HepG2 (cell line): ENCODE data around the gene ZNF454. TPM values are rescaled to one million over a fixed set of nuclear protein-coding genes. Genes with fewer than 3 reads are reported as not detected.

ENCODE experiments used
- ATF7 ChIP-seq, 2 experiments: fragments of 450-650 bp in 1 of 2; sonication (generic) in 1 of 2; formaldehyde crosslinking in 1 of 2; IDR thresholded peaks; 2 replicates each; pipeline versions ENCODE4 v1.4.0 to v1.6.1; 2016 to 2020; ENCODE audit warnings: antibody characterized with exemption in 1 of 2, mild to moderate bottlenecking in 1 of 2, missing genetic modification reagents in 1 of 2
- BRCA1 ChIP-seq: sonication (generic); formaldehyde crosslinking; IDR thresholded peaks from 2 replicates; pipeline ENCODE4 v1.4.0; 2020; ENCODE audit warnings: missing genetic modification reagents
- GABPA ChIP-seq, 2 experiments: IDR thresholded peaks; 2 replicates each; pipeline ENCODE4 v1.6.1; 2011 to 2016; ENCODE audit warnings: low read depth in 2 of 2, low read length in 1 of 2, missing biosample characterization in 1 of 2, missing genetic modification characterization in 1 of 2
- HNF4A ChIP-seq: sonication (generic); formaldehyde crosslinking; IDR thresholded peaks from 2 replicates; pipeline ENCODE4 v1.4.0; 2020; ENCODE audit warnings: missing genetic modification reagents
- HNF4G ChIP-seq, 2 experiments: sonication (generic) in 1 of 2; formaldehyde crosslinking in 1 of 2; IDR thresholded peaks; 2 replicates each; pipeline versions ENCODE4 v1.4.0 to v1.6.1; 2011 to 2020; ENCODE audit warnings: borderline replicate concordance in 2 of 2, low read depth in 2 of 2, mild to moderate bottlenecking in 2 of 2, low read length in 1 of 2, missing genetic modification reagents in 1 of 2, moderate library complexity in 1 of 2
- KDM6A ChIP-seq: IDR thresholded peaks from 2 replicates; pipeline ENCODE4 v1.6.1; 2016; ENCODE audit warnings: low read depth
- SNAPC2 ChIP-seq: sonication (generic); formaldehyde crosslinking; IDR thresholded peaks from 2 replicates; pipeline ENCODE4 v1.8.1; 2022; ENCODE audit warnings: mild to moderate bottlenecking, missing genetic modification reagents
- TARDBP ChIP-seq: sonication (generic); formaldehyde crosslinking; IDR thresholded peaks from 2 replicates; pipeline ENCODE4 v1.8.0; 2022; ENCODE audit warnings: mild to moderate bottlenecking, missing genetic modification reagents
- YEATS2 ChIP-seq: sonication (generic); formaldehyde crosslinking; IDR thresholded peaks from 2 replicates; pipeline ENCODE4 v1.4.0; 2020; ENCODE audit warnings: missing genetic modification reagents, borderline replicate concordance
- ZNF547 ChIP-seq: sonication (generic); formaldehyde crosslinking; IDR thresholded peaks from 2 replicates; pipeline ENCODE4 v1.5.1; 2020; ENCODE audit warnings: mild to moderate bottlenecking, missing genetic modification reagents
- polyA plus RNA-seq, 8 experiments: library from polyadenylated mRNA; depleted of rRNA in 3 of 8; stranded (reverse) in 7 of 8; unstranded in 1 of 8; fragments of >200 nt; fragmentation: Illumina TruSeq in 4 of 8; extraction: Trizol in 4 of 8; gene quantifications; 2 replicates each; pipeline versions ENCODE4 v1.2.1 to v1.2.3, GENCODE V29; 2011 to 2016; ENCODE audit warnings: low read depth in 4 of 8, missing spikeins in 1 of 8, mixed read lengths in 1 of 8; ENCODE audit not compliant: insufficient read depth in 1 of 8
- total RNA-seq, 5 experiments: library from RNA; depleted of rRNA; stranded (reverse); fragments of >200 nt; fragmentation: Illumina TruSeq; extraction: Trizol; gene quantifications; 2 replicates each; pipeline ENCODE4 v1.2.3, GENCODE V29; 2016; ENCODE audit warnings: low read depth in 1 of 5
- TF ChIP-seq, protein P1 (sequence below): conservative IDR thresholded peaks from 2 replicates; pipeline ENCODE4 v1.6.1; 2018; ENCODE audit warnings: missing genetic modification reagents
- TF ChIP-seq, protein P2 (sequence below): sonication (generic); formaldehyde crosslinking; IDR thresholded peaks from 2 replicates; pipeline ENCODE4 v1.4.0; 2020; ENCODE audit warnings: missing genetic modification reagents
- TF ChIP-seq, protein P3 (sequence below): sonication (generic); formaldehyde crosslinking; IDR thresholded peaks from 2 replicates; pipeline ENCODE4 v1.4.0; 2020; ENCODE audit warnings: missing genetic modification reagents, borderline replicate concordance

Gene ZNF454
- total and polyA plus RNA-seq, 2 of the 13 experiments (the other 11 are each of a cell fraction or from before 2014, with no cell fraction given) = 0.16 TPM; not detected in 1

DNA sequence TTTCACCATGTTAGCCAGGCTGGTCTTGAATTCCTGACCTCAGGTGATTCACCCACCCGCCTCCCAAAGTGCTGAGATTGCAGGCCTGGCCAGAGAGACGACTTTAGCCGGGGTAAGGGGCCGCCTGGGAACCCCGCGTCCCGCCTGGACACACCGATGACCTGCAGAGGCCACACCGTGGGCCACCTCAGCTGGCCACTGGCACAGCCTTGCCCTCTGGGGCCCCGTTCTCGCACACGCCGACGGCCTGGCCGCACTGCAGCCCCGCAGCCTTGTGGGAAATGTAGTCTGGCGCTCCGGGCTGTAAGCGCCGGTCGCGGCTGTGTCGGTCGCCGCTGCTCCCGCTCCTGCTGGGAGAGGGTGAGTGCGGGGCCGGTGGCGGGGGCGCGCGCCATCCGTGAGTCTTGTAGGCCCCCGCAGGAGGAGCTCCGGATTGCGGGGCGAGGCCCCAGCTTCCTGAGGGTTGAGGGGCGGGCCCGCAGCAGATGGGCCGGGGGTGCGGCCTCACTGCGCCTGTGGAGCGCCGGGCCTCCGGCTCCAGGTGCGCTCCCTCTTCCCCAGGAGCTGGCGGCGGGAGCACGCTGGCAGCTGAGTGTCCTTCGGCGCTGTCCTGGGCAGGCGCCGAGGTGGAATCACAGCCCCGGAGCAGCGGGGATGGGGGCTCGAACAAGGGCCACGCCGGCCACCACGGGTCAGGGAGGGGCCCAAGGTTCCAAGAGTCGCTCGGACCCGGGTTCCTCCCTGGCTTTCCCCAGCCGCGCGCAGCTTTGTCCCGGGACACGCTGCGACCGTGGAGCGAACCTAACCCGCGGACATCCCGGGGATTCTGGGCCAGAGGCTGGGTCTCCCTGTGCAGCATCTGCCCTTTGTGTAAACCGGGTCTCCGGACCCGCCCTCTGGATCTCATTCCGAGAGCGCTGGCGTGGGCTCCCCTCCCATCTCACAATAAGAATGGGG lies 45.1 kb upstream of the ZNF454 start, which contains the start of gene ZFP2 (continued):
- no peak for TF ChIP-seq HNF4G (IDR thresholded peaks at IDR 0.05; ENCODE audit: borderline replicate concordance, low read depth, low read length)
- TF ChIP-seq HNF4G (CRISPR knock-in tag; IDR thresholded peaks at IDR 0.05; ENCODE audit: borderline replicate concordance, low read depth) = no peak
- TF ChIP-seq KDM6A = no peak
- no peak for TF ChIP-seq HNF4A (CRISPR knock-in tag)
- TF ChIP-seq GABPA (IDR thresholded peaks at IDR 0.05; ENCODE audit: low read depth, low read length) = no peak
- TF ChIP-seq GABPA (CRISPR knock-in tag; IDR thresholded peaks at IDR 0.05; ENCODE audit: low read depth) = no peak
- TF ChIP-seq TARDBP = no peak
- TF ChIP-seq YEATS2 (CRISPR knock-in tag) = peak; percentile 53; the same call in 1 of the 2 replicates
- no peak for TF ChIP-seq SNAPC2 (CRISPR knock-in tag)
- TF ChIP-seq, protein P1, sequence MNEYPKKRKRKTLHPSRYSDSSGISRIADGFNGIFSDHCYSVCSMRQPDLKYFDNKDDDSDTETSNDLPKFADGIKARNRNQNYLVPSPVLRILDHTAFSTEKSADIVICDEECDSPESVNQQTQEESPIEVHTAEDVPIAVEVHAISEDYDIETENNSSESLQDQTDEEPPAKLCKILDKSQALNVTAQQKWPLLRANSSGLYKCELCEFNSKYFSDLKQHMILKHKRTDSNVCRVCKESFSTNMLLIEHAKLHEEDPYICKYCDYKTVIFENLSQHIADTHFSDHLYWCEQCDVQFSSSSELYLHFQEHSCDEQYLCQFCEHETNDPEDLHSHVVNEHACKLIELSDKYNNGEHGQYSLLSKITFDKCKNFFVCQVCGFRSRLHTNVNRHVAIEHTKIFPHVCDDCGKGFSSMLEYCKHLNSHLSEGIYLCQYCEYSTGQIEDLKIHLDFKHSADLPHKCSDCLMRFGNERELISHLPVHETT (CRISPR knock-in tag) = no peak
- no peak for TF ChIP-seq ZNF547
- no peak for TF ChIP-seq ATF7 (IDR thresholded peaks at IDR 0.05)
- no peak for TF ChIP-seq ATF7 (CRISPR knock-in tag; IDR thresholded peaks at IDR 0.05)
- TF ChIP-seq, protein P2, sequence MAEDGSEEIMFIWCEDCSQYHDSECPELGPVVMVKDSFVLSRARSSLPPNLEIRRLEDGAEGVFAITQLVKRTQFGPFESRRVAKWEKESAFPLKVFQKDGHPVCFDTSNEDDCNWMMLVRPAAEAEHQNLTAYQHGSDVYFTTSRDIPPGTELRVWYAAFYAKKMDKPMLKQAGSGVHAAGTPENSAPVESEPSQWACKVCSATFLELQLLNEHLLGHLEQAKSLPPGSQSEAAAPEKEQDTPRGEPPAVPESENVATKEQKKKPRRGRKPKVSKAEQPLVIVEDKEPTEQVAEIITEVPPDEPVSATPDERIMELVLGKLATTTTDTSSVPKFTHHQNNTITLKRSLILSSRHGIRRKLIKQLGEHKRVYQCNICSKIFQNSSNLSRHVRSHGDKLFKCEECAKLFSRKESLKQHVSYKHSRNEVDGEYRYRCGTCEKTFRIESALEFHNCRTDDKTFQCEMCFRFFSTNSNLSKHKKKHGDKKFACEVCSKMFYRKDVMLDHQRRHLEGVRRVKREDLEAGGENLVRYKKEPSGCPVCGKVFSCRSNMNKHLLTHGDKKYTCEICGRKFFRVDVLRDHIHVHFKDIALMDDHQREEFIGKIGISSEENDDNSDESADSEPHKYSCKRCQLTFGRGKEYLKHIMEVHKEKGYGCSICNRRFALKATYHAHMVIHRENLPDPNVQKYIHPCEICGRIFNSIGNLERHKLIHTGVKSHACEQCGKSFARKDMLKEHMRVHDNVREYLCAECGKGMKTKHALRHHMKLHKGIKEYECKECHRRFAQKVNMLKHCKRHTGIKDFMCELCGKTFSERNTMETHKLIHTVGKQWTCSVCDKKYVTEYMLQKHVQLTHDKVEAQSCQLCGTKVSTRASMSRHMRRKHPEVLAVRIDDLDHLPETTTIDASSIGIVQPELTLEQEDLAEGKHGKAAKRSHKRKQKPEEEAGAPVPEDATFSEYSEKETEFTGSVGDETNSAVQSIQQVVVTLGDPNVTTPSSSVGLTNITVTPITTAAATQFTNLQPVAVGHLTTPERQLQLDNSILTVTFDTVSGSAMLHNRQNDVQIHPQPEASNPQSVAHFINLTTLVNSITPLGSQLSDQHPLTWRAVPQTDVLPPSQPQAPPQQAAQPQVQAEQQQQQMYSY (CRISPR knock-in tag) = no peak
- no peak for TF ChIP-seq BRCA1 (CRISPR knock-in tag)
- TF ChIP-seq, protein P3, sequence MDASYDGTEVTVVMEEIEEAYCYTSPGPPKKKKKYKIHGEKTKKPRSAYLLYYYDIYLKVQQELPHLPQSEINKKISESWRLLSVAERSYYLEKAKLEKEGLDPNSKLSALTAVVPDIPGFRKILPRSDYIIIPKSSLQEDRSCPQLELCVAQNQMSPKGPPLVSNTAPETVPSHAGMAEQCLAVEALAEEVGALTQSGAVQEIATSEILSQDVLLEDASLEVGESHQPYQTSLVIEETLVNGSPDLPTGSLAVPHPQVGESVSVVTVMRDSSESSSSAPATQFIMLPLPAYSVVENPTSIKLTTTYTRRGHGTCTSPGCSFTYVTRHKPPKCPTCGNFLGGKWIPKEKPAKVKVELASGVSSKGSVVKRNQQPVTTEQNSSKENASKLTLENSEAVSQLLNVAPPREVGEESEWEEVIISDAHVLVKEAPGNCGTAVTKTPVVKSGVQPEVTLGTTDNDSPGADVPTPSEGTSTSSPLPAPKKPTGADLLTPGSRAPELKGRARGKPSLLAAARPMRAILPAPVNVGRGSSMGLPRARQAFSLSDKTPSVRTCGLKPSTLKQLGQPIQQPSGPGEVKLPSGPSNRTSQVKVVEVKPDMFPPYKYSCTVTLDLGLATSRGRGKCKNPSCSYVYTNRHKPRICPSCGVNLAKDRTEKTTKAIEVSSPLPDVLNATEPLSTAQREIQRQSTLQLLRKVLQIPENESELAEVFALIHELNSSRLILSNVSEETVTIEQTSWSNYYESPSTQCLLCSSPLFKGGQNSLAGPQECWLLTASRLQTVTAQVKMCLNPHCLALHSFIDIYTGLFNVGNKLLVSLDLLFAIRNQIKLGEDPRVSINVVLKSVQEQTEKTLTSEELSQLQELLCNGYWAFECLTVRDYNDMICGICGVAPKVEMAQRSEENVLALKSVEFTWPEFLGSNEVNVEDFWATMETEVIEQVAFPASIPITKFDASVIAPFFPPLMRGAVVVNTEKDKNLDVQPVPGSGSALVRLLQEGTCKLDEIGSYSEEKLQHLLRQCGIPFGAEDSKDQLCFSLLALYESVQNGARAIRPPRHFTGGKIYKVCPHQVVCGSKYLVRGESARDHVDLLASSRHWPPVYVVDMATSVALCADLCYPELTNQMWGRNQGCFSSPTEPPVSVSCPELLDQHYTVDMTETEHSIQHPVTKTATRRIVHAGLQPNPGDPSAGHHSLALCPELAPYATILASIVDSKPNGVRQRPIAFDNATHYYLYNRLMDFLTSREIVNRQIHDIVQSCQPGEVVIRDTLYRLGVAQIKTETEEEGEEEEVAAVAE = no peak
